ENCODE results near the gene CD7. TPM values are rescaled to one million over a fixed set of nuclear protein-coding genes. Genes with fewer than 3 reads are reported as not detected.

Gene CD7
- total and polyA plus RNA-seq, 8 donors: 0.28 to 1.3 (median 0.98) TPM

GRCh38 chr17:82276938-82277337 lies 40.5 kb downstream of the CD7 start:
- no peaks in the 10 kb centered on the region for H3K9me3 ChIP-seq
- no peak for FAIRE-seq
- H3K36me3 ChIP-seq: no peaks in the 10 kb centered on the region
- H3K27me3 ChIP-seq: no peaks in the 10 kb centered on the region
- TF ChIP-seq CTCF (IDR thresholded peaks at IDR 0.05): no peak
- WGBS, 2 donors: 84 to 89% methylated on average over 5 of the region's 5 CpGs
- no peak for ATAC-seq
- no peak overlapping the region for H3K4me3 ChIP-seq
- no peak overlapping the region for H3K27ac ChIP-seq
- H3K4me1 ChIP-seq: peaks cover 10 to 31% (median 12%) of the 10 kb centered on the region in 3 donors
- intact Hi-C loops (cut with DNase I): no loop called here
- no peak for DNase-seq

- FAIRE-seq (no peak), ATAC-seq (no peak), DNase-seq (peak in 2 of 6 donors; percentile 16 to 51)
- WGBS, 2 donors: 94% methylated on average over 14 of the region's 14 CpGs
- H3K27ac ChIP-seq: no peak overlapping the region
- H3K4me3 ChIP-seq: no peak overlapping the region
- H3K36me3 ChIP-seq: no peaks in the 10 kb centered on the region
- no peaks in the 10 kb centered on the region for H3K27me3 ChIP-seq
- H3K9me3 ChIP-seq: no peaks in the 10 kb centered on the region
- peaks cover 15 to 39% (median 17%) of the 10 kb centered on the region in 3 donors for H3K4me1 ChIP-seq
- no peak for TF ChIP-seq CTCF (IDR thresholded peaks at IDR 0.05)
- intact Hi-C loops (cut with DNase I): no loop called here
Observed at GRCh38 chr17:82275326-82275725, 42.1 kb downstream of the CD7 start.

GRCh38 chr17:82274134-82275020 lies 43.0 kb downstream of the CD7 start:
- ATAC-seq (no peak), FAIRE-seq (no peak), DNase-seq (peak in 2 of 6 donors; percentile 19 to 59)
- Histone ChIP-seq H3K36me3 (no peaks in the 10 kb centered on the region), H3K4me3 (peak overlapping the region; percentile 76 to 97 (median 90)), H3K27ac (peak overlapping the region; percentile 97 to 99 (median 98)), H3K4me1 (peaks cover 19 to 47% (median 24%) of the 10 kb centered on the region in 3 donors), H3K27me3 (no peaks in the 10 kb centered on the region), H3K9me3 (no peaks in the 10 kb centered on the region)
- intact Hi-C loops (cut with DNase I): no loop called here
- WGBS, 2 donors: 51 to 52% methylated on average over 27 of the region's 27 CpGs
- TF ChIP-seq CTCF (IDR thresholded peaks at IDR 0.05): no peak

GRCh38 chr17:82273327-82274133 lies 43.9 kb downstream of the CD7 start, which contains the start of gene CSNK1D:
TSS of gene CSNK1D (minus strand) at chr17:82273700. CDS start at chr17:82273381, 319 bp downstream.
- intact Hi-C loops (cut with DNase I): no loop called here
- Histone ChIP-seq H3K4me3 (peak within 1 kb of the TSS; percentile 76 to 97 (median 90)), H3K36me3 (no peaks in the 10 kb centered on the region), H3K9me3 (no peaks in the 10 kb centered on the region), H3K27ac (peak within 1 kb of the TSS; percentile 97 to 99 (median 98)), H3K27me3 (no peaks in the 10 kb centered on the region), H3K4me1 (peaks cover 27 to 47% (median 32%) of the 10 kb centered on the region in 3 donors)
- WGBS, 2 donors: 3% methylated on average over 69 to 80 of the region's 80 CpGs
- peak; percentile 90 to 94 (median 92) for ATAC-seq
- peak; percentile 89 to 98 (median 94) for DNase-seq
- no peak for FAIRE-seq
- no peak for TF ChIP-seq CTCF (IDR thresholded peaks at IDR 0.05)

Measured in pancreas (tissue), 10 donors.